Parathyroid adenoma (tissue), 2 donors: ENCODE measurements around the gene FSTL4.

Experiments
- H2AFZ ChIP-seq: fragments of 300-600 bp; sonication (generic); one replicate; pipeline ENCODE4 v1.7.0; 2017; ENCODE audit warnings: antibody characterized with exemption, mild to moderate bottlenecking
- H3K27ac ChIP-seq: fragments of 300-600 bp; sonication (generic); one replicate; pipeline ENCODE4 v1.7.0; 2017
- H3K27me3 ChIP-seq: fragments of 300-600 bp; sonication (generic); one replicate; pipeline ENCODE4 v1.7.0; 2017; ENCODE audit warnings: low read length; ENCODE audit not compliant: control insufficient read depth, insufficient read depth
- H3K36me3 ChIP-seq: fragments of 300-600 bp; sonication (generic); one replicate; pipeline ENCODE4 v1.7.0; 2017; ENCODE audit warnings: low read length; ENCODE audit not compliant: control insufficient read depth, insufficient read depth
- H3K4me1 ChIP-seq: fragments of 300-600 bp; sonication (generic); one replicate; pipeline ENCODE4 v1.7.0; 2017; ENCODE audit warnings: control low read depth
- H3K4me2 ChIP-seq: fragments of 300-600 bp; sonication (generic); one replicate; pipeline ENCODE4 v1.7.0; 2017; ENCODE audit warnings: low read length
- H3K4me3 ChIP-seq: fragments of 300-600 bp; sonication (generic); one replicate; pipeline ENCODE4 v1.7.0; 2017; ENCODE audit warnings: low read depth, low read length
- H3K79me2 ChIP-seq: fragments of 300-600 bp; sonication (generic); one replicate; pipeline ENCODE4 v1.7.0; 2017; ENCODE audit warnings: control low read depth
- H3K9ac ChIP-seq: fragments of 300-600 bp; sonication (generic); one replicate; pipeline ENCODE4 v1.7.0; 2017; ENCODE audit warnings: mild to moderate bottlenecking
- H3K9me3 ChIP-seq: fragments of 300-600 bp; sonication (generic); one replicate; pipeline ENCODE4 v1.7.0; 2017; ENCODE audit warnings: low read length; ENCODE audit not compliant: control insufficient read depth
- TF ChIP-seq, protein P1 (sequence below): fragments of 300-600 bp; sonication (generic); IDR thresholded peaks from one replicate; pipeline ENCODE4 v1.7.0; 2017; ENCODE audit warnings: antibody characterized with exemption, mild to moderate bottlenecking
- donor health status: primary hyperparathyroidism.

FSTL4 gene

DNA sequence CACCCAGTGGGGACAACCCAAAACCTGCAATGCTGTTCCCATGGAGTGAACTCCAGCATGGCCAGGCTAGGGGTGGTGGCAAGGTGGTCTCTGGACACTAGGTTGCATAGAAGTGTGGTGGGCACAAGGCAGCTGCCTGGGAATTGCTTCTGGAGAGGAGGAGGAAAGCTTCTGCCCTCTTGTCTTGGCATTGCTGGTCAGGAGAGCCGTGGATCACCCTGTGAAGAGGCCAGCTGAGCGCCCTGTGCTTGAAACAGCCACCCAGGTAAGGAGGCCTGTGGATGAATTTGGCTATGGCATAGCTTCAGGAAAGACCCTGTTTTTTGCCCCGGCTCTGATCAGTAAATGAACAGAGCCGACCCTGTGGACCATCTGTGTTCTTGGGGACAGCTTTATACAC is 287.4 kb downstream of the FSTL4 start:
- H3K4me3 ChIP-seq, result no peak overlapping the region
- H3K9ac ChIP-seq, result no peak overlapping the region
- no peak overlapping the region for H3K27ac ChIP-seq
- no peaks in the 10 kb centered on the region for H3K36me3 ChIP-seq
- no peaks in the 10 kb centered on the region for H3K4me1 ChIP-seq
- H3K27me3 ChIP-seq, result no peaks in the 10 kb centered on the region
- no peak overlapping the region for H3K4me2 ChIP-seq
- H3K9me3 ChIP-seq, result no peaks in the 10 kb centered on the region
- no peak overlapping the region for H2AFZ ChIP-seq
- H3K79me2 ChIP-seq, result no peaks in the 10 kb centered on the region
- TF ChIP-seq, protein P1, sequence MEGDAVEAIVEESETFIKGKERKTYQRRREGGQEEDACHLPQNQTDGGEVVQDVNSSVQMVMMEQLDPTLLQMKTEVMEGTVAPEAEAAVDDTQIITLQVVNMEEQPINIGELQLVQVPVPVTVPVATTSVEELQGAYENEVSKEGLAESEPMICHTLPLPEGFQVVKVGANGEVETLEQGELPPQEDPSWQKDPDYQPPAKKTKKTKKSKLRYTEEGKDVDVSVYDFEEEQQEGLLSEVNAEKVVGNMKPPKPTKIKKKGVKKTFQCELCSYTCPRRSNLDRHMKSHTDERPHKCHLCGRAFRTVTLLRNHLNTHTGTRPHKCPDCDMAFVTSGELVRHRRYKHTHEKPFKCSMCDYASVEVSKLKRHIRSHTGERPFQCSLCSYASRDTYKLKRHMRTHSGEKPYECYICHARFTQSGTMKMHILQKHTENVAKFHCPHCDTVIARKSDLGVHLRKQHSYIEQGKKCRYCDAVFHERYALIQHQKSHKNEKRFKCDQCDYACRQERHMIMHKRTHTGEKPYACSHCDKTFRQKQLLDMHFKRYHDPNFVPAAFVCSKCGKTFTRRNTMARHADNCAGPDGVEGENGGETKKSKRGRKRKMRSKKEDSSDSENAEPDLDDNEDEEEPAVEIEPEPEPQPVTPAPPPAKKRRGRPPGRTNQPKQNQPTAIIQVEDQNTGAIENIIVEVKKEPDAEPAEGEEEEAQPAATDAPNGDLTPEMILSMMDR, result no peak

DNA sequence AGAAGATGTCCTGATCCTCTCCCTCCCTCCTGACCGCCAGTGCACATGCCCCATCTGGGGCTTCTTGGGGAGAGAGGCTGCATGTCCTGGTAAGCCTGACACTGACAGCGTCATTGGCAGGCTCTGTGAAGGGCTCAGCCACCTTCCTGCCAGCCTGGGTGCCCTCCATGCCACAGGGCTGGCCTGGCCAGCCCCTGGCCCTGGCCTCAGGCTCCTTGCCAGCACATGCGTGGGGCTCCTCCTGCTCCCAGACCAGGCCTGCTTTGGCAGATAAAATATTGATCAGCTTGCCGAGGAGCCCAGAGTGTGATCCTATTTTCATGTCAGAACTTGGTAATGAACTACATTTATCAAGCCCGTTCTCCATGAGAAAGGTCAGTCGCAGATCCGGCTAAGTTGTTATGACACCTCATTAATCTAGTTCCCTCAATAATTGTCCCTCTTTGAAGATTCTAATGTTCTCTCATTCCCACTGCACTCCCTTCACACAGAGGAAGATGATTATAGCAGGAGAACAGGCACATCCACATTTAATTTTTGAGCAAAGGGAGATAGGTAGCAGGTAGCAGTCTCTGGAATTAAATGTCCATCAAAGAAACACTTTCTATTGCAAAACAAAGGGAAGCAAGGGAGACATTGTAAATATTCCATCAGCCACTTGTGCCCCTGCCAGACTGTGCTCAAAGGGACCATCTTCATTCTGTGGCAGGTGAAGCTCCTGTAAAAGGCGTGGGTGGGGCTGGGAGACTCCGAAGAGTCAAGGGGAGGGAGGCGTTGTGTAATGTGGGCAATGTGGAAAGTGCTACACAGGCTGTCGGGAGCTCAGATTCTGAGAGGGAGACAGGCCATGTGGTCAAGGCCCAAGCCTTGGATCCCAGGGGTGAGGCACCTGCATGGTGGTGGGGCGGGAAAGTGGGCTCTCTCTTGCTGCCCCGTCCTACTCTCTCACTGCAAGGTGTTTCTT is 288.6 kb downstream of the FSTL4 start:
- no peaks in the 10 kb centered on the region for H3K9me3 ChIP-seq
- TF ChIP-seq, protein P1, result no peak
- no peak overlapping the region for H3K27ac ChIP-seq

DNA sequence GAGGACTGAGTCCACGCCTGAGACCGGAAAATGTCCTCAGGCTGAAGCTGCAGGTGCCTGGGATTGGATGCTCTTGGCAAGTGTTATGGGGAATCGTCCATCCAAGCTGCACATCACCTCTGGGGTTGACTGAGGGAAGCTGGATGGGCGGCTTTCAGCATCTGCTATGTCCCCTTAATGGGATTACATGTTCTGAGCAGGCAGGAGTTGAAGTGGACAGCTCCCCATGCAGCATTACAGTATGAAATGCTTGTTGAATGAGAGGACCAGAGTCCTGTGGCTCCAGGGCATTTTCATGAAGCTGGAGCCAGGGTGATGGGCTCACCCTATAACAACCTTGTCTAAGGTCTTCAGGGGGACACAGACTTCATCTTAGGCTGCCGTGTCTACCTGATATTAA is 289.6 kb downstream of the FSTL4 start:
- H3K9me3 ChIP-seq, result no peaks in the 10 kb centered on the region
- no peak overlapping the region for H3K4me3 ChIP-seq
- H3K27me3 ChIP-seq, result no peaks in the 10 kb centered on the region
- no peaks in the 10 kb centered on the region for H3K4me1 ChIP-seq
- no peak overlapping the region for H3K9ac ChIP-seq
- H2AFZ ChIP-seq, result no peak overlapping the region
- TF ChIP-seq, protein P1, result no peak
- H3K36me3 ChIP-seq, result no peaks in the 10 kb centered on the region
- H3K79me2 ChIP-seq, result no peaks in the 10 kb centered on the region
- no peak overlapping the region for H3K4me2 ChIP-seq
- no peak overlapping the region for H3K27ac ChIP-seq

More for the DNA sequence above, 288.6 kb downstream of the FSTL4 start:
- no peaks in the 10 kb centered on the region for H3K36me3 ChIP-seq
- no peaks in the 10 kb centered on the region for H3K79me2 ChIP-seq
- no peak overlapping the region for H2AFZ ChIP-seq
- H3K27me3 ChIP-seq, result no peaks in the 10 kb centered on the region
- no peak overlapping the region for H3K4me3 ChIP-seq
- H3K4me2 ChIP-seq, result no peak overlapping the region
- H3K4me1 ChIP-seq, result no peaks in the 10 kb centered on the region
- no peak overlapping the region for H3K9ac ChIP-seq

DNA sequence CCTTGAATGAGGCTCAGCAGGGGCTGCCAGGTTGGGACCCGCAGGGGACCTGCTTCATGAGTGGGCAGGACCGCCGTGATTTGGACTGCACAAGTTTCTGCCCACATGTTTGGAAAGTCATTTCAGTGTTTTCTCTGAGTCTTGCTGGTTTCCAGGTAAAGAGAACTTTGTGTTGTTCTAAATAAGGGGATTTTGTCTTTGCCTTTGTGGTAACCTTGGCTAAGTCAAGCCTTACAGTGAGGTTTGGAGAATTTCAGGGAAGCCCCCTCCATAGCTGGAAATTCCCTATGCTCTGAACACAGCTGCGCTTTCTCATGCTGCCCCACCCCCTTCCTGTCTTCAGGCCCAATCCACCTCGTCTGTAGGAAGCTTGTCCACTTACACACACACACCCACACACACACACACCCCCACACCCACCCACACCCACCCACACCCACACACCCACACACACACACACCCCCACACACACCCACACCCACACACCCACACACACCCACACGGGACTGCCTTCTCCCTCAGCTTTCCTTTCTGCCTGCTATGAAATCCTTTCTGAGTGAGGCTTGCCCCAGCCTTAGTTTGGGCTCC is 290.4 kb downstream of the FSTL4 start:
- TF ChIP-seq, protein P1, result no peak
- Histone ChIP-seq H2AFZ (no peak overlapping the region), H3K79me2 (no peaks in the 10 kb centered on the region), H3K4me2 (no peak overlapping the region), H3K9me3 (no peaks in the 10 kb centered on the region), H3K4me1 (no peaks in the 10 kb centered on the region), H3K36me3 (no peaks in the 10 kb centered on the region), H3K27me3 (no peaks in the 10 kb centered on the region), H3K9ac (no peak overlapping the region), H3K4me3 (no peak overlapping the region), H3K27ac (no peak overlapping the region)
